COLO829 (cell line): ENCODE results near the gene VARS2.

Source experiments
- DNase-seq: peaks from one replicate; pipeline ENCODE4 v3.0.0; 2012; ENCODE audit warnings: low spot score

VARS2 gene

GRCh38 chr6:30928677-30929076, 14.6 kb downstream of the VARS2 start:
- DNase-seq, result no peak

DNA sequence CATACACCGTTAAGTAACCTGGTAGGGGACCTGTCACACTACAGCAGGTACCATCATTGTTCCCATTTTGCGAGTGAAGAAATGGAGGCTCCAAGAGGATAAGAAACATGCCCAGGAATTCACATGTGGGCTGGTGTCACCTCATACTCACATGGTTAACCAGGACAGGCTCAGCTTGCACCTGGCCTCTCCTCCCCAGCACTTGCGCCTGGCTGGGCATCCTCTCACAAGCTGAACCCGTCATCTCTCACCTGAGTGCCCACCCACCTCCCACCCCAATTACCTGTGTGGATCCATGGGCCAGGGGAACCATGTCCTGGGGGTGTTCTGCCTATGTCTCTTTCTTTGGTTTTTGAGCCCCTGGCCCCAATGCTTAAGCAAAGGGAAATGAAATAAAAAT, 16.5 kb downstream of the VARS2 start:
- no peak for DNase-seq

DNA sequence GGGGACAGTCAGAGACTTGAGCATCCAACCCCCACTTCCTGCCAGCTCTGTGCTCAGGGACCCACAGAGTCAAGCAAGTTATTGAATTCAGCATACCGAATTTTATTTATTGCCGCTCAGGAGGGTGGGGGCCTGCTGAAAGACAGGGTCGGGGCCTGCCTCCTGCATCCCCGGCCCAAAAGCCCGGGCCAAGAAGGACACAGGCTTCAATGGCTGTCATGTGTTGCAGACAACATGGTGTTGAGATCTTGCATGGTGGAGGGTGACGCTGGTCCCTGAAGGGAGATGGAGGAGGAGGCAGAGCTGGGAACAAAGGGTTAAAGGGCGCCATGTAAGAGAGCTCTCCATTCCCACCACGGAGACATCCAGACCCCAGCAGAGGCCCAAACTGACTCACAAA, 17.2 kb downstream of the VARS2 start:
- DNase-seq, result no peak

- DNase-seq, result no peak
These were observed 18.1 kb downstream of the VARS2 start, which contains the start of gene SFTA2 for GRCh38 chr6:30931969-30932645. Gene SFTA2, minus strand, starts transcription at chr6:30932170. Its CDS starts 74 bp downstream, at chr6:30932096.

DNA sequence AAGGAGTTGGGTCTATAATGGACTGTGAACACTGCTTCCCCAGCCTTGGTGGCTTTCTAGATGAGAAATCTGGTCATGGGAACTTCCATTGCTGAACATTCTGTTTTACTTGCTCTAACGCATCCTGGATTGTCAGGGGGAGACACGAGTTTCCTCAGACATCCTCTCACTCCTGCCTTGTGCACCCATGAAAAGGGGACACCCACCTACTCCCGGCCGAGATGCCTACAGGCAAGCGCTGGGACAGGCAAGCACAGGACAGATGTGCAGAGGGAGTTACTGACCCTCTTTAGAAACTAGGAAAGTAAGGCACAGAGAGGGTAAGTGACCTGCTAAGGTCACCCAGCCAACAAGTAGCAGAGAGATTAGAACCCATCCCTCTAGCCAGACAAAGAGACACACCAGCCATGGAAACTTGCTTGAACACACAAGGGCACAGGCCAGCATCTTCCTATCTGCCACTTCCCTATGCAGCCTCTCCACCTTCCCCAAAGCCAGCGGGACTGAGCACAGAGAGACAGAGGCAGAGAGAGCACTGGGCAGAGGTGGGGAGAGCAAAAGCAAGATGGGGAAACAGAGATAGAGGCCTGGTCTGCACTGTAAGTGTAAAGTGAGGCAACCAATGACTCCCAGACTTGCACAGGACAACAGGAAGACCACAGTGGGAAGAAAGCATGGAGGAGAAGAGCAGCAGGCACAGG, 18.8 kb downstream of the VARS2 start:
- no peak for DNase-seq

DNA sequence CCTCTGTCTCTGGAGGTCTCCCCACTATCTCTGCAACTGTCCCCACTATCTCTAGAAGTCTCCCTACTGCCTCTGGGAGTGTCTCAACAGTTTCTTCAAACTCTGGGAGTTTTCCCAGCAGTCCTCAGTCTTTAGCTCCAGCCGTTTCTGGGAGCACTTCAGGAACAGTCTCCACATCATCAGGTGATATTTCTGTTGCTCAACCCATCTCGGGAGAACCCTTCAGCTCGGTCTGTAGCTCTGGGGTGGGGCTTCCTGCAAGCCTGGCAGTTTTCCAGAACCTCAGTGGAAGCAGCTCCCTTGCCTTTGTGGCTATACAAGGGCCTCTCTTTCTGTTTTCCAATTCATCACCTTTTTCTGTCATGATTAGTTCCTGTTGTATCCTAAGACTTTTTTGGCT, 21.0 kb downstream of the VARS2 start:
- DNase-seq, result no peak

- no peak for DNase-seq
These were observed 23.2 kb downstream of the VARS2 start for GRCh38 chr6:30937265-30937664.

DNA sequence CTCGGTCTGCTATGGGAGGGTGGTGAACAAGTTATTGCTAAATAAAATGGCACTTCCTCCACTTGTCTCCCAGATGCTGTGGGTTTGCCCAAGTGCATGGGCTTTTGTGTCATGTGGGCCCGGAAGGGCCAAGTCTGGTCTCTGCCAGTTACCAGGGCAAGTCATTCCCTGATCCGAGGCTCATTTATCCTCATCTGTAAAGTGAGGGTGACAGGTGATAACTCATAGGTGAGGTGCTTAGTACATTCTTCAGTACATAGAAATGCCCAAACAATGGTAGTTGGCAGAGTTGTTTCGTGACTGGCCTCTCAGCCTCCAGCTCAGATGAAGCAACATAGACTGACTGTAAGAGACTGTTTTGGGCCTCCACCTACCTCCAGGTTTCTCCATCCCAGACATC, 24.7 kb downstream of the VARS2 start:
- no peak for DNase-seq

DNA sequence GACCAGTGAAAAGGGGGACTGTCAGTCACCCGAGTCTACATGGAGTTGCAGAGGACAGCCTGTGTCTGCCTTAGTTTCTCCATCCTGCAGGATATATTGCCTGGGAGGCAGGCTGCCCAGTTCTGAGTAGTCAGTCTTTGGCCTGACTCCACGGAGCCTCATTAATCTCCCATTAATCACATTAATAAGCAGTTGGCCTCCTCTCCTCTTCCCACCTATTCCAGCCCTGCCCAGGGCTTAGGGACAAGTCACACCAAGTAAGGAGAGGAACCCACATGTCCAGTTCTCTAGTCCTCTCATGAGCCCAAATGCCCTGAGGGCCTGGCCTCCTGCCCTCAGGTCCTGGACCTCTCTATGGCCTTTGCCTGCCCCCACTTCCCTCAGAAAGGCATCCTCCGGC, 25.4 kb downstream of the VARS2 start:
- DNase-seq, result no peak

DNA sequence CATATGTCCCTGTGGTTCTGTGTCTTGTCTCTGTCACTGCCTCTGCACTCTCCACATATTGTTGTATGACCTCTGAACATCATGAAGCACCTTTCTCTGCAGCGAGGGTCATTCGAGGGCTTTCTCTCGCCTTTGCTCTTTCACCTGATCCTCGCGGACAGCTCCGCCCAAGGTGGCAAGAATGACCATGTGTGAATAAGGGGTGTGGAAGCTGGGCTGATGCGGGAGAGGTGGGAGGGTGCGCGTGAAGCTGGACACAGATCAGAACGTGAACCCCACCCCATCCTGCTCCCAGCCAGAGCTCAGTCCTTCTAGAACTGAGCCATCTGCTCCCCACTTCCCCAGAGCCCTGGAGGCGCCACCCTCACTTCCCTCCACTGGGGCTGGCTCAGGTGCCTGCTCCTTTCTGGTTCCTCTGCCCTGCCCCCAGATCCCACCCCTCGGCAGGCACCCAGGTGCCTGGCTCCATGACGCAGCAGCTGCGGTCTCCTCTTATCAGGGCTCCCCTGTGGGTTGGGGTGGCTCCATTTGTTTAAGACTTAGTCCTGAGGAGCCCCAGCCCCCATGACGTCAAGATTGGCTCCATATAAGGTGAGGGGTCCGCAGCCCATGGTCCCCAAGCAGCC, 26.4 kb downstream of the VARS2 start, which contains the start of gene MUCL3:
Gene MUCL3 (plus strand): TSS at position 613 of the 626 bp plus-strand sequence. CDS start 27 bp downstream, outside the sequence.
- DNase-seq, result no peak

DNA sequence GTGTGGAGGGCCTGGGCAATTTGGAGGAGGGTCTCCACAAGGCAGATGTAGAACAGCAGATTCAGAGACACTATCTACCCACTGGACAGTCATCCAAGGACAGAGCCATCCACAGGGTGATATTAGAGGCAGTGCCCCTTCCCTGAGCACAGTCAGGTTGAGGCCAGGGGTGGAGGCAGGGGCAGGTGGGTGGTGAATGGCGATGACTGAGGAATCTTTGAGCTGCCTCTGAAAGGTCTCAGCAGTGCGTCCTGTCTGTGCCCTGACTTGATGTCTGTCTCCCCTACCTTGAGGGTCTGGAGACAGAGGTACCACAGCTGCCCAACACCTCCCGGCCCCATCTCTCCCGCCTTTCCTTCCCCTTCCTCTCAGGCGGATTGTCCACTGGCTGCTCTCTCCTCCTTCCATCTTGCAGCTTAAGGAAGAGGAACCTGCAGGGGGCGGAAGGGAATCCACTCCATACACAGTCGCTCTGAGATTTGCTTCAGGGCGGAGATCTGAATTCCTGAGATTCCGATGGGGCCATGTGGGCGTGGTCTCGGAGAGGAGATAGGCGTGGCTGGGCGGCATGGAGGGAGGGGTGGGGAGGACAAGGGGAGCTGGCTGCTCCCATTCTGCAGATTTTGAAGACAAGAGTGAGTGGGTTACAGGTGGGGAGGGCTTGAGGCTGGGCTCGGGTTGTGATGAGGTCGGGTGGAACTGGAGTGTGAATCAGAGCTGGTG, 28.5 kb downstream of the VARS2 start:
- peak; percentile 94 for DNase-seq

DNA sequence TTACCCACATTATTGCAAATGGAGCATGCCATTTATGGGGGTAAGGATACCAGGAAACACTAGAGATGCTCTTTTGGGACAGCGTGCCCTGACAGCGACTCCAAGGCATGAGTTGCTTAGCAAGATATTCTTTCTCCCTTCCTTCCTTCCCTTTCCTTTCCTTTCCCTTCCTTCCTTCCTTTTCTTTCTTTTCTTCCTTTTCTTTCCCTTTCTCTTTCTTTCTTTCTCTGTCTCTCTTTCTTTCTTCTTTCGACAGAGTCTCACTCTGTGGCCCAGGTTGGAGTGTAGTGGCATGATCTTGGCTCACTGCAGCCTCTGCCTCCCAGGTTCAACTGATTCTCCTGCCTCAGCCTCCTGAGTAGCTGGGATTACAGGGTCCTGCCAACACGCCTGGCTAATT, 30.0 kb downstream of the VARS2 start:
- no peak for DNase-seq

DNA sequence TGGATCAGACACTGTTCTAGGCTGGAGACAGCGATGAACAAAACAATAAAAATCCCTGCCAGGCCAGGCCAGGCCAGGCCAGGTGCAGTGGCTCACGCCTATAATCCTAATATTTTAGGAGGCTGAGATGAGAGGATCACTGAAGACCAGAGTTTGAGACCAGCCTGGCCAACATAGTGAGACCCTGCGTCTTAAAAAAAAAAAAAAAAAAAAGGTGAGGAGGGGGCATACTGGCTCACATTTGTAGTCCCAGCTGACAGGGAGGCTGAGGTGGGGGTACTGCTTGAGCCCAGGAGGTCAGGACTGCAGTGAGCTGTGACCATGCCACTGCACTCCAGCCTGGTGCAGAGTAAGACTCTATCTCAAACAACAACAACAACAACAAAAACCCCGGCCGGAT, 31.2 kb downstream of the VARS2 start:
- no peak for DNase-seq

GRCh38 chr6:30947231-30947630, 33.2 kb downstream of the VARS2 start:
- no peak for DNase-seq

- no peak for DNase-seq
These were observed 34.8 kb downstream of the VARS2 start for GRCh38 chr6:30948811-30949210.

DNA sequence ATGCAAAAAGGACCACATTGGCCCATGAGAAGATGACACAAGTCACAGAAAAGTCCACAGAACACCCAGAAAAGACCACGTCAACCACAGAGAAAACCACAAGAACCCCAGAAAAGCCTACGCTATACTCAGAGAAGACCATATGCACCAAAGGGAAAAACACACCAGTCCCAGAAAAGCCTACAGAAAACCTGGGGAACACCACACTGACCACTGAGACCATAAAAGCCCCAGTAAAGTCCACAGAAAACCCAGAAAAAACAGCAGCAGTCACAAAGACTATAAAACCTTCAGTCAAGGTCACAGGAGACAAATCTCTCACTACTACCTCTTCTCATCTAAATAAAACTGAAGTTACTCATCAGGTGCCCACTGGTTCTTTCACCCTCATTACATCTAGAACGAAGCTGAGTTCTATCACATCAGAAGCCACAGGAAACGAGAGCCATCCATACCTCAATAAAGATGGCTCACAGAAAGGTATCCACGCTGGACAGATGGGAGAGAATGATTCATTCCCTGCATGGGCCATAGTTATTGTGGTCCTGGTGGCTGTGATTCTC, 38.0 kb downstream of the VARS2 start:
- no peak for DNase-seq

DNA sequence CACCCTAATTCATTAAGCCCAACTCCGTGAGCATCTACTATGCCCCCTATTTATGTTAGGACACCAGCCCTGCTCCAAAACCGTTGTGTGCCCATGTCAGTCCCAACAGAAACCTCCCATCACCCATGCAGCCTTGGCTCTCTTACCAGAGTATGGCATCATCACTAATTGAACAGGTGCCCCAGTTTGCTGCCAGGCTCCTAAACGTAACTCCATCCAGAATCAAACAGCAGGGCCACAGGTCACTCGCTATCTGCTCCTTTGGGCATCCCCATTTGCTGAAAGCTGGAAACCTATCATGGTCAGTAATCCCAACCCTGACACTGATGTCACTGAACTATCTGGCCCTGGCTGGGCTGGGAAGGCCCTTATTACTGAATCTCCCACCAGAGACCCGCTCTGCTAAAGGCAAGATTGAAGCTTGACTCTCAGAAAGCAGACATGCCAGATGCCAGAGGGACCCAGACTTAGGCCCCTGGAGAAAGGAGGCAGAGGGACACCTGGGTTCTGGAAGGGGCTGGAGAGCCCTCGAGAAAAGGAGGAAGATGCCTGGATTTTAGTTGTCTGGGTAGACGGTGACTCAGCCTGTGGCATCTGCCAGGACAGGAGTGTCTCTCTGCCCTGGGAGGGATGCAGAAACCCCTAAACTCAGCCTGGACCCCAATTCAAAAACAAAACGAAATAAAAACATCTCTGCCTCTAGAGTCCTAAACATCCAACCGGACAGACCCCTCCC, 40.8 kb downstream of the VARS2 start:
- no peak for DNase-seq

GRCh38 chr6:30955367-30956042, 41.5 kb downstream of the VARS2 start:
- no peak for DNase-seq

- peak; percentile 55 for DNase-seq
These were observed 43.7 kb downstream of the VARS2 start for GRCh38 chr6:30957716-30958115.

- no peak for DNase-seq
These were observed 47.1 kb downstream of the VARS2 start for GRCh38 chr6:30960907-30961673.
